ENCODE results near the gene TK2.

The TK2 gene

DNA sequence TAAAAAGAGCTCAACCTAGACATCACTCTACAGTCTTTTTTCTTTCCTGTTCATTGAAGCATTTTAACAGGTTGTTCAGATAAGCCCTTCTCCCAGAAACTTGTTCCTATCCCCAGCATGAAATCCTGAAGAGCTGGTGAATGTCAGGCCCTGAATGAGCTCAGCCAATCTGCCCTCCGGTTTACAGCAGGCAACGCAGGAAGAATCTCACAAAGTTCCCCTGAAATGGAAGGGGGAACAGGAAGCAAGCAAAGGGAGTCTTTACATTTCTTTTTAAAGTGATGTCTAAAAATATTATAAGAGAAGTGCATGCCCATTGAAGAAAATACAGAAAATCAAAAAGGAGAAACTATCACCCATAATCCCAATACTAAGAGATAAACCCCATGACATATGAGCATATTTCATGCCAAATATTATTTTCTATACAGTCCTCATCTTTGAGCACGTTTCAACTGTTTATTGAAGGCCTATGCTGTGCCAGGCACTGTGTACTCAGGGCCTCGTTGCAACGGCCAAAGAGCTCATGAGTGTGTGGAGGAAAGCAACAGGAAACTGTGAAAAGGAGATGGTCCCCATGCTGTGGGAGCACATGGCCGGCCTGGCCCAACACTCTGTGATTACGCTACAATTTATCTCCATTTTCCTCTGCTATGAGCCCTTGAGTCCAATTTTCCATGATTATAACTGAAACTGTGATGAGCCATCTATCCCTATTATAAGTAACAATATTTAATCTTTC, 5.7 kb downstream of the TK2 start:
- DNase-seq (ENCODE audit: low read depth) = no peak

- no peak for DNase-seq (ENCODE audit: low read depth)
Measured at GRCh38 chr16:66543541-66543940, 6.4 kb downstream of the TK2 start.

GRCh38 chr16:66542396-66542795, 7.5 kb downstream of the TK2 start:
- no peak for DNase-seq (ENCODE audit: low read depth)

DNA sequence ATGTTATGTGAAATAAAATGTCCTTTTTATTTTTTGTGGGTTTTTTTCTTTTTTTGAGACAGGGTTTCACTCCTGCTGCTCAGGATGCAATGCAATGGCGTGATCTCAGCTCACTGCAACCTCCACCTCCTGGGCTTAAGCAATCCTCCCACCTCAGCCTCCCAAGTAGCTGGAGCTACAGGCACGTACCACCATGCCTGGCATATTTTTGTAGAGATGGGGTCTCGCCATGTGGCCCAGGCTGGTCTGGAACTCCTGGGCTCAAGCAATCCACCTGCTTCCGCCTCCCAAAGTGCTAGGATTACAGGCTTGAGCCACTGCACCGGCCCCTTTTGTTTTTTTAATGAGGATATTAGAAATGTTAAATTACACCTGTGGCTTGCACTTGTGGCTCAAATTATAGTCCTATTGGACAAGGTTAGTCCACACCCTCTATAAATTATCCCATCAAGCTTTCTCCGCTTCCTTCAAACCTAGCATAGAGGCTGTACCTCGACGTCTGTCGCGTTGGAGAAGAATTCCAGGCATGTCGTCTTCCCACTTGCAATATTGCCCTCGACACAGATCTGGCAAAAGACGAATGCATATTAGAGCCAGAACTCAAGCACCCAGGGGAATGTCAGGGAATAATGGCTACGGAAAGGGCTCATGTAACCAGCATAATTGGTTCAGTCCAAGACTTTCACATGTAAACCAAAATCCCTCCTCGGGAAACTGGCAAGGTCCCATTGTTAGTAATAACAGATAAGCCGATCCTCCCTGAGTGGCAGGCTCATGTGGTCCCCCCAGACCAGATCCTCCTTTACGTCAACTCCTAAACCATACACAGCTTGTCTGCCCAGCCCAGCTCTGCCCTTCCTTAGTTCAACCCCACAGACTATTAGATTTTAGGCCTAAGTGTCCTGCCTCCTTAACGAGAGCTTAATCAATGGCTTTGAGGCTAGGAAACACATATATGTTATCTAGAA, 8.2 kb downstream of the TK2 start:
- no peak for DNase-seq (ENCODE audit: low read depth)

DNA sequence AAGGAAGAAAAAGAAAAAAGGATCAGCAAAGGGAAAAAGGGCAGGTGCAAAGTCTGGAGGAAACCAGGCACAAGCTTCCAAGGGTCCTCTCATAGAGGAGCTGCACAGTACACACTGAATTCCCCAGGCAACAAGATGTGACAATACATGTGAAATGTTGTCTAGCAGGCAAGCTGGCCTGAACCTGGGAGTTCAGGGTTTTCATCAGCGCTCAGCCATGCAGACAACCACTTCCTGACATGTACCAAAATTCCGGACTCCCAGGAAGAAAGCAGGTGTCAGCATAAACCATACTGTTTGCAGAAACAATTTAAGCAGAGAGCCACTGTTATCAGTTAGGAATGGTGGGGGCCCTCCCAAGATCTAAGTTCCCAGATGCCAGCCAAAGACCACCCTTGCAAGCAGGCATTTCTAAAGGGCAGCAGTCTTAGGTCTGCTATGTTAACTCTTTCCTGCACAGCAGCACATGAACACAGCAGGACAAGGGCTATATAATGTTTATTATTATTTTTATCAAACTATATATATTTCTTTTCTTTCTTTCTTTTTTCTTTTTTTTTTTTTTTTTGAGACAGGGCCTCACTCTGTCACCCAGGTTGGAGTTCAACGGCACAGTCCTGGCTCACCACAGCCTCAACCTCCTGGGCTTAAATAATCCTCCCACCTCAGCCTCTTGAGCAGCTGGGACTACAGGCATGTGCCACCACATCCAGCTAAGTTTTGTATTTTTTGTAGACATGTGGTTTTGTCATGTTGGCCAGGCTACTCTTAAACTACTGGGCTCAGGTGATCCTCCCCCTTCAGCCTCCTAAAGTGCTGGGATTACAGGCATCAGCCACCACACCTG, 10.1 kb downstream of the TK2 start:
- no peak for DNase-seq (ENCODE audit: low read depth)

DNA sequence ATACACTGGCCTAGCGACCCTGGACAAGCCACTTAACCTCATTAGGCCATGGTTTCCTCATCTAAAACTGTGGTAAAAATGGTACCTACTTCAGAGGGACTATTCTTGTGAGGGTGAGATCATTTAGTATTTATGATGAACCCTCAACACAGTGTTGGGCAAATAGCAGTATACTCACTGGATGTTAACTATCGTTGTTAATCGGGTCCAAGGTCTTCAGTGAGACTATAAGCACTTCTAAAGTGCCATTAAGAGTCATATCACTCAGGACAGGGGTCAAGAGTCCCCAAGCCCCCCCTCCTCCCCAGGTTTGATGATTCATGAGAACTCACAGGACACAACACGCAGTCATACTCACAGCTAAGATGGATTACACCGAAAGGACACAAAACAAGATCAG, 11.0 kb downstream of the TK2 start:
- no peak for DNase-seq (ENCODE audit: low read depth)

GRCh38 chr16:66537236-66537635, 12.7 kb downstream of the TK2 start:
- no peak for DNase-seq (ENCODE audit: low read depth)

DNA sequence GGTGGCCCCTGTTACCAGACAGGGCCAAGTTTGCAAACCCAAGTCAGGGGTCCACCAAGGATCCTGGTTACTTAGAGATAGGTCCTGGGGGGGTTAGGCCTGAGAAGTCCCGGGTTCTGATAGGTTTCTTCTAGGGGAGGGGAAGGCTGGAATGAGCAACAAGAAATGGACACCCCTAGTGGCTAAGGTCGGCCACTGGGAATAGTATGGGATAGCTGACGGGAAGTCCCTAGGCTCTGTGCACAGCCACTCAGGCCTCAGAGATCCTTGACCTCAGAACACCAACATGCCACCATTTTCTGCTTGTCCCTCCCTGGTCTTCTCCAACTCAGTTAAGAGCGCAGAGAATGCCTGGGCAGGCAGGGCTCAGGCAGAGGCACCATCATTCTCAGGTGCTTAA, 13.4 kb downstream of the TK2 start:
- no peak for DNase-seq (ENCODE audit: low read depth)

DNA sequence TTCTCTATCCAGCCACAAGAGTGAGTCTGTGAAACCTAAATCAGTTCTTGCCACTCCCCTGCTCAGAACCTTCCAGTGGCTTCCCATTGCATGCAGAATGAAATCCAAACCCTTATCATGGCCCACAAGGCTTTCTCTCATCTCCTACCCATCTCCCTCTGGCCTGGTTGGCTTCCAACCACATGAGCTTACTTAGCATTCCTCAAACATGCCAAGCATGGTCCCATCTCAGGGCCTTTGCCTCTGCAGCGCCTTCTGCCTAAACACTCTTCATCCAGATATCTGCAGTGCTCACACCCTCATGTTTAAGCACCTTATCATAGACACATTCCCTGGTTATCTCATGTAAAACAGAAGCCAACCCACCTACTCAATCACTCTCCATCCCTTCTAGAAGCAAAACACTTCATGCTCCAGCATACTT, 15.5 kb downstream of the TK2 start:
- no peak for DNase-seq (ENCODE audit: low read depth)

GRCh38 chr16:66529475-66529874, 20.4 kb downstream of the TK2 start:
- DNase-seq (ENCODE audit: low read depth) = no peak

DNA sequence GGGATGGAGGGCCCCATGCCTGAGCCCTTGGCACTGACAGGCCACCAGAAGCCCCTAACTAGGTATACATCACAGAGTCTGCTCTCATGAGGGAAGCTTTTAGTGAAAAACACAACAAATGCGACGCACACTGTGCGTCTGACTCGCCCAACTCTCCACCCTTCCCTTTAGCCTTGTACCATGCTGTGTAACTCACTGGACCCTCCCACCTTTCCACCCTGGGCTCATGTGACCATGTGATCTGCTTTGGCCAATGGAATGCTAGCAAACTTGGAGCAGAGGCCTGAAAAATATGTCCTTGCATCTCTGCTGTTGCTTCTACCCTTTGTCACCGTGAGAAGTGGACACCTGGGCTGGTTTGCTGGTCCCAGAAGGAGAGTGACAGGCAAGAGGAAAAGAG, 21.6 kb downstream of the TK2 start:
- DNase-seq (ENCODE audit: low read depth) = no peak

DNA sequence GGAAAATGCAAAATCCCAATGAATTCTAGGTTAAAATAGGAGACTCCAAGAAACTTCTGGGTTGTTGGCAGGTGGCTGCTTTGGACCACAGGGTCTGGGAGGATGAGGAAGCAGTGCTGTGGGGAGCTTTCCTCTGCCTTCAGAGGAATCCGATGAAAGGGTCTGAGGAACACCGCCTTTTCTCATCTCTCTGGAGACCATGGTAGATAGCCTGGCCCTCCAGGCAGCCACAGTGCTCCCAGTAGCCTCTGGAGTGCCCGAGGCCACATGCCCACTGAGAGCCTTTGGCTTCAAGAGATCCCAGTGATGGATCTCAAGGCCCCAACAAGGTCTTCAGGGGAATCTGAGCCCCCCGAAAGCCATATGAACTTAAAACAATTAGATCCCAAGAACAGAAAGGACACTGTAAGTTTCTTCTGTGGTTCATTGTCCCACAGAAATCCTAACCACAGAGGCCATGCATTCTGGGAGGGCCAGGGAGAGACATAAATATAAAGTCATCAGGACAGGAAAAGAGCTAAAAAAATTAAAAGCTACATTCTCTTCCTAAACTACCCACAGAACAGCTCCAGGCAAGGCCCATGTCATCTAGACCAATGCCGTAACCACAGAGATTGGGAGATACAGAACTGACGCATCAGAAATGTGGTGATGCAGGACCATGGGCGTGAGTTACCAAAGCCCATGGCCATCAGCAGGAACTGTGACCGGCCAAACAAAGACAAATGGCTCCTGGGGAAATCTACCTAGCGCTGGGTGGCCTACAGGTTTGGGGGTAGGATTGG, 24.3 kb downstream of the TK2 start:
- no peak for DNase-seq (ENCODE audit: low read depth)

DNA sequence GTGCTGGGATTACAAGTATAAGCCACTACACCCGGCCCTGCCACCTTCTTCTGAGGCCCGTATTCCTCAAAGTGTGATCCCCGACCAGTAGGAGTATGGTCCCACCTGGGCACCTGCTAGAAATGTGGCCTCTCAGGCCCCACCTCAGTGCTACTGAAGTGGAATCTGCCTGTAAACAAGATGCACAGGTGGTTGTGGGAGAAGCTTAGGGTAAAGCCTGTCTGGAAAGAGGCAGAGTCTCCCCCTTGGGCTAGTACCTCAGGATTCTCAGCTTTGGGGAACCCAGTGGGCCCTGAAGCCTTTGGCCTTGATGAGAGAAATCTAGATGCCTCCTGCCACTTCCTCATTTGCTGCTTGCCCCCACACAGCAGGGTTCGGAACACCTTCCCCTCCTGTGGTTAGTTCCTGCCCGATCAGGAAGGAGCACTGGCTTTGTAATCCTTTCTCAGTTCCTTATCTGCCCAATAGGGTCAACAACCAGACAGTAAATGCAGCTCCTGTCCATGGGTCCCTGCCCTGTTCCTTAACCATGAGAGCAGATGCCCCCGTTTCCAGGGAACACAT, 25.2 kb downstream of the TK2 start:
- DNase-seq (ENCODE audit: low read depth) = no peak

DNA sequence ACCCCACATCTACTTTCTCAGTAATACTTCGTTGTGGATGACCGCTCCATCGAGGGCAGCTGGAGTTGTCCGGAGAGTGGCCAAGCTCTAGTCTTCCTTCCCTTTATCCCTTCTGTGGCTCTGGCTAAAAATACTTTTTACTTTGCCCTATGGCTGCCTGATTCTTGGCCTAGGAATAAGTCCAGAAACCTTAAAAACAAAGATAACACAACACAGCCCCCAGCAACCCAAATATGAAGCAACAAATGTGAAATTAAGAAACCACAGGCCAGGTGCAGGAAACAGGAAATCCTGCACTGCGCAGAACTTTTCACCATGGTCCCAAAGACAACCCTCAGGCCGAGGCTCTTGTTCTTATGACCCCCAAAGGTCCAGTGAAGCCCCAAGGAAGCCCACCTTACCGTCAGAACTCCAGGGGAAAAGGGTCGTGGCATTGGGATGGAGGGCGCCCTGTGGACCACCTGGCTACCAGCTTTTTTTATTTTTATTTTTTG, 26.0 kb downstream of the TK2 start:
- no peak for DNase-seq (ENCODE audit: low read depth)

DNA sequence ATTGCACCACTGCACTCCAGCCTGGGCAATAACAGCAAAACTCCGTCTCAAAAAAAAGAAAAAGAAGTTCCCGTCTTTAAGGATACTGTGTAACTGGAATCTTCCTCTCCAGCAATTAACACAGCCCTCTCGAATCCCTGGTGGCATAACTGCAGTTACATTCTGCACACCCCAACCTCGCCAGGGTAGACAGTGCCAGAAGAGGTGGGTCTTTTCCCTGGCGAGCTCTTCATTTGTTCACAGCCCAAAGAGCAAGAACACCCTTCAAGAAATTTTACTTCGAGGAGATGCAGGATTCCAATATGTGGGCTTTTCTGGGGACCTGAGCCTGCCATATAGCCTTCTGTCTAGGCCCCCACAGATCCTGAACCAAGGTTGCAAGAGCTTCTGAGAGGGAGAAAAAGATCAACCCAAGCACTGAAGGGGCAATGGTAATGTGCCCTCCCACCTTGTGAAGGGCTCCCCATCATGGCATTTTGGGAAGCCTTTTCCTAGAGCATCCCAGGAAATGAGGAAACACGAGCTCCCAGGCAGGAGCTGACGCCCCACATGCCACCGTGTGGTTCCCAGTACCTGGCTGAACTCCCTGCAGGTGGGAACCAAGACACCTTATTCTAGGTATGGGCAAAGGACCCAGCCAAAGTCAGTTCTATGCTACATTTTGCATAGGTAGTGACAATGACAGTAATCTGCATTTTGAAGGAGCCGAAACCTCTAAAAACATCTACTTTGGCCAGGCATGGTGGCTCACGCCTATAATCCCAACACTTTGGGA, 26.9 kb downstream of the TK2 start:
- no peak for DNase-seq (ENCODE audit: low read depth)

DNA sequence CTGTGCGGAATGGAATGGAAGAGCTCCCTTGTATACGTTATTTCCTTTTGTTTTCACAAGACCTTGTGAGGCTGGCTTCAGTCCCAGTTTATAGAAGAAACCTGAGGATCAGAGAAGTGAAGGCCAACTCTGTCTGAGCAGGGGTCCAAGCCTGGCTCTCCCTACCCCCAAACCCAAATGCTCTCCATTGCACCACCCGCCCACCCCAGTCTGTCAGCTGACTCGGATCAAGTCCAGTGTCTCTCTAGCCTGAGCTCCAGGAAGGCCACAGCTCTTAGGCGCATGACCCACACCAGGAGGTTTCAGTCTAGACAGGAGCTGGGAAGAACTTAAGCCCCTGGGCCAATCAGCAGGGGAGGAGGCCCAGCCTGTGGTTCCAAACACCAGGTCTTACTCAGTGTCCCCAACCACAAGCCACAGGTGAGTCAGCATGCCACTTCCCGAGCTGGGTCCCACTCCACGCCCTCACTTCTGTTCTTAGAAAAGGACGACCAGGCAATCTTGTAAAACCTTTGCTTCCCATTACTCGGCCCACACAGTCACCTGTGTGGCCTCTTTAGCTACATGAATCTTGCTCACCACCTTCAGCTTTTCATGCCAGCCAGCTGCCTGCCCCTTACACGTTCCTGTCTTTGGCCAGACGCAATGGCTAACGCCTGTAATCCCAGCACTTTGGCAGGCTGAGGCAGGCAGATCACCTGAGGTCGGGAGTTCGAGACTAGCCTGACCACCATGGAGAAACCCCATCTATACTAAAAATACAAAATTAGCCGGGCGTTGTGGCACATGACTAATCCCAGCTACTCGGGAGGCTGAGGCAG, 27.8 kb downstream of the TK2 start:
- peak; percentile 81 for DNase-seq (ENCODE audit: low read depth)

DNA sequence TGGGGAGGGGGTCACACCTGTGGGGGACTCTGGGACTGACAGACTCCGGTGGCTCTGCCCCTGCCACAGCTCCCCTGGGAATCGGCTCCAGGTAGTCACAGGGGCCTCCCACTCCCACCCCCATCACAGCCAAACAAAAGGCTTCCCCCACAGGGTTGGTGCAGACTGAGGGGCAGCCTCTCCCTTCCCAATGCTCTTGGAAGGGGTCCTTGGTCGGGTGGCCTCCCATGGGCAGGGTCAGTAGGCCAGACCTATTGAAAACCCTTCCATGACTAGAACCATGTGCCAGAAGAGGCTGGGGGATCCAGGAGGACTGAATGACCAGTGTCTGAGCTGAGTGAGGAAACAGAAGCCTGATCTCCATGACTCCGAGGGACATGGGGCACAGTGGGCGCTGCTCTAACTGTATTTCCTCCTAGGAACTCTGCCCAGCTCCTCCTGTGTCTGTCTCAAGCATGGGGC, 28.6 kb downstream of the TK2 start:
- DNase-seq (ENCODE audit: low read depth) = no peak

GRCh38 chr16:66520406-66521170, 29.3 kb downstream of the TK2 start:
- no peak for DNase-seq (ENCODE audit: low read depth)

All from activated T-helper 1 cell treated with Interleukin-2 at 50 U/mL for 16 hours (primary cell).